HG02884 (cell line): ENCODE data around the gene NRARP.
A peak's percentile ranks its signal among the peaks of the same experiment; 100 is the strongest.
"Not testable (repeated sequence)": the region's sequence is repeated elsewhere in the genome, so short reads cannot be mapped to it uniquely, and the experiment has no call there.

Source experiments
- ATAC-seq: cut with Tn5 transposase; IDR thresholded peaks from one replicate; pipeline ENCODE4 v1.9.1; 2021; ENCODE audit warnings: mild to moderate bottlenecking, moderate library complexity; ENCODE audit not compliant: unreplicated experiment

The NRARP gene

DNA sequence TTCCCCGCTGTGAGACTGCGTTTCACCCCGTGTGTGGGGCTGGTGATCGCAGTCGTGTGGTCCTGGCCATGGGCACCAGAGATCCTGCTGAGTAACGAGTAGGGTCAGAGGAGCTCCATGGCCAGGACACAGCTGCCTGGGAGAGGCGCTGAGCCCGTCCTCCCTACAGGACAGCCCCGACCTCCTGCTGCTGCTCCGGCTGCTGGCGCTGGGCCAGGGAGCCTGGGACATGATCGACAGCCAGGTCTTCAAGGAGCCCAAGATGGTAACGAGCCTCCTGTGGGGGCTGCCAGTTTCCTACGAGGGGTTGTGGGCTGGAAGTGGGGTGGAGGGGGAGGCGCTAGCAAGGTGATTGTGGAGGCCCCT, 35.9 kb downstream of the NRARP start:
- ATAC-seq, result no peak

DNA sequence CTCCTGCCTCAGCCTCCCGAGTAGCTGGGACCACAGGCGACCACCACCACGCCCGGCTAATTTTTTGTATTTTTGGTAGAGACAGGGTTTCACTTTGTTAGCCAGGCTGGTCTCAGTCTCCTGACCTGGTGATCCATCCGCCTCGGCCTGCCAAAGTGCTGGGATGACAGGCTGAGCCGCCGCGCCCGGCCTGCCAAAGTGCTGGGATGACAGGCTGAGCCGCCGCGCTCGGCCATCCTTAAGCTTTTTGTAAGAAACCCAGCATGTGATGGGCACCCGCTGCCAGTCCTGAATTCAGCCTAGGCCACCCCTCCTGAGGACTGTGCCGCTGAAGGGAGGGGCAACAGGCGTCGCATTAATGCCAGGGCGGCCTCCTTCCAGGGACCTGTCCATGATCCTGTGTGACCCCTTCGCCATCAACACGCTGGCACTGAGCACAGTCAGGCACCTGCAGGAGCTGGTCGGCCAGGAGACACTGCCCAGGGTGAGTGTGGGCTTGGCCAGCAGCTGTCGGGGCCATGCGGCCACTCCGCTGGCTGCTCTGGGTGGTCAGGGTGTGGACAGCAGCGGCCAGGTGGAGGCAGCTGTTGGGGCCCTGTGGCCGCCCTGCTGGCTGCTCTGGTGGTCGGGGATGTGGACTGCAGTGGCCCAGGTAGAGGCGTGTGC, 36.4 kb downstream of the NRARP start:
- ATAC-seq, result no peak

- no peak for ATAC-seq
Observed at GRCh38 chr9:137264067-137264466, 38.0 kb downstream of the NRARP start.

- ATAC-seq, result no peak
Observed at GRCh38 chr9:137263506-137263905, 38.6 kb downstream of the NRARP start.

- ATAC-seq, result no peak
Observed at GRCh38 chr9:137262909-137263285, 39.2 kb downstream of the NRARP start.

DNA sequence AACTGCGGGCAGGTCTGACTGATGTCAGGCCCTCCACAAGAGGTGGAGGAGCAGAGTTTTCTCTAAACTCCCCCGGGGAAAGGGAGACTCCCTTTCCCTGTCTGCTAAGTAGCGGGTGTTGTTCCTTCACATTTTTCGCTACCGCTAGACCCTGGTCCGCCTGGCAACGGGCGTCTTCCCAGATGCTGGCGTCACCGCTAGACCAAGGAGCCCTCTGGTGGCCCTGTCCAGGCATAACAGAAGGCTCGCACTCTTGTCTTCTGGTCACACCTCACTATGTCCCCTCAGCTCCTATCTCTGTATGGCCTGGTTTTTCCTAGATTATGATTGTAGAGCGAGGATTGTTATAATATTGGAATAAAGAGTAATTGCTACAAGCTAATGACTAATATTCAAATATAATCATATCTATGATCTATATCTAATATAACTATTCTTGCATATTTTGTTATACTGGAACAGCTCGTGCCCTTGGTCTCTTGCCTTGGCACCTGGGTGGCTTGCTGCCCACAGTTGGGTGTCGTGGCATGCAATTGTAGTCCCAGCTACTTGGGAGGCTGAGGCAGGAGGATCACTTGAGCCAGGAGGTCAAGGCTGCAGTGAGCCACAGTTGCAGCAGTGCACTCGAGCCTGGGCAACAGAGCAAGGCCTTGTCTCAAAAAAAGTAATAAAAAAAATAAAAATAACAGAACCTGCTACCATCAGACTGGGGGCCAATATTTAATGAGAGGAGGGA, 39.7 kb downstream of the NRARP start:
- ATAC-seq, result not testable (repeated sequence)

DNA sequence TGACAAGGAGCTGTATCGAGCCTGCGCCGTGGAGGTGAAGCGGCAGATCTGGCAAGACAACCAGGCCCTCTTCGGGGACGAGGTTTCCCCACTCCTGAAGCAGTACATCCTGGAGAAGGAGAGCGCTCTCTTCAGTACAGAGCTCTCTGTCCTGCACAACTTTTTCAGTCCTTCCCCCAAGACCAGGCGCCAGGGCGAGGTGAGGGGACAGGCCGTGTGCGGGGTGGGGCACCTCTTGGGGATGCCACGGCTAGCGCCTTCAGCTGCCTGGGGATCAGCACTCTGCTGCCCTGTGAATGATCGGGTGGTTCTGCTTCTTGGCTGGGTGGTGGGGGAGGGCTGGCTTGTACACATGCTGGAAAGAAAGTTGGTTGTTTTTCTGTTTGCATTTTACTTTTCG, 45.2 kb downstream of the NRARP start:
- ATAC-seq, result no peak

DNA sequence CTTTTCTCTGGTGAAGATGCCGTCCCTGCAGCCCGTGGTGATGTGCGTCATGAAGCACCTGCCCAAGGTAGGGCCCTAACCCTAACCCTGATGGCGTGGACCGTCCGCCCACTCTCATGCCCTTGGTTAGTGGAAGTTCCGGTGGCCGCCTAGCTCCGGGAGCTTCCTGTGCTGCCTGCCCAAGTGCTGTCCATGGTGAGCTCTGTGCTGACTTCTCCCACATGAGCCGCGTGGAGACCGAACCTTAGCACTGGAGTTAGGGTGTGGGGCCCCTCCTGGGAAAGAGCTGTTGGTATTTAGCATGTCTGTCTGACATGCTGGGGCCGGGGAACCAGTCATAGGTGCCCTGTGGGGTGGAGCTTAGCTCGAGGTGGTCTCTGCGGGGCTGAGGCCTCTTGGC, 45.7 kb downstream of the NRARP start:
- no peak for ATAC-seq

DNA sequence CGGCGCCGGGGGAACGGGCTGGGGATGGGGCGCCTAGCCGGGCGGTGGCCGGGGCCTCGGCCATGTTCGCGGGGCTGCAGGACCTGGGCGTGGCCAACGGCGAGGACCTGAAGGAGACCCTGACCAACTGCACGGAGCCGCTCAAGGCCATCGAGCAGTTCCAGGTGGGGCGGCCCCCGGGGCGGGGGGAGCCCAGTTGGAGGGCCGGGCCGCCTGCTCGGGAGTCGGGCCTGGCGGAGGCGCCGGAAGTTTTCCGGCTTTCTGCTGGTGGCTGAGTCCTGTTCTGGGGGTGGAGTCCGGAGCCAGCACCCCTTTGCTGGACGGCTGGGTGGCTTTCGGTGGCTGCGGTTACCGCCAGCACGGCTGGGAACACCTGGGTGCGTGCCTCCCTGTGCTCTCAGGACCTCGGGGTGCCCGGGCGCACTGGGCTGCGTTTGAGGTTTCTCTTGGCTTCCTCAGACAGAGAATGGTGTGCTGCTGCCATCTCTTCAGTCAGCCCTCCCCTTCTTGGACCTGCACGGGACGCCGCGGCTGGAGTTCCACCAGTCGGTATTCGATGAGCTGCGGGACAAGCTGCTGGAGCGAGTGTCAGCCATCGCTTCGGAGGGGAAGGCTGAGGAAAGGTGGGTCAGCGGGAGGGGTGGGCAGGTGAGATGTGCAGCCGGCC, 46.5 kb downstream of the NRARP start:
- ATAC-seq, result peak; percentile 27

GRCh38 chr9:137254624-137255447, 47.2 kb downstream of the NRARP start, which contains the start of gene NELFB:
Gene NELFB, plus strand, starts transcription at chr9:137255327.
- peak; percentile 72 for ATAC-seq

- no peak for ATAC-seq
Observed at GRCh38 chr9:137253717-137254623, 48.1 kb downstream of the NRARP start.

- no peak for ATAC-seq
Observed at GRCh38 chr9:137252555-137253506, 49.2 kb downstream of the NRARP start.

- ATAC-seq, result no peak
Observed at GRCh38 chr9:137251490-137252268, 50.4 kb downstream of the NRARP start.

DNA sequence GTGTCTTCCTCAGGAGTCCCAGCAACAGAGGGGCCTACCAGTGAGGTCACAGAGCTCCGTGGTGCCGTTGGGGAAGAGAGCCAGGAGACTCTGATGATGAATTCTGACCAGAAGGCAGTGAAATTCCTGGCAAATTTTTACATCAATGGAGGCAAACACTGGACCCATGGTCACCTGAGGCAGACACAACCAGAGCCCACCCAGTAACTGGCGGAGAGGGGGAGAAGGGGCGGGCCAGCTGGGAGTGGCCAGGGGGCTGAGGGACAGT, 50.9 kb downstream of the NRARP start, which contains the start of gene STPG3:
Gene STPG3 (plus strand): TSS at position 93 of the 268 bp plus-strand sequence. CDS start 1 bp downstream, at position 94.
- ATAC-seq, result no peak

DNA sequence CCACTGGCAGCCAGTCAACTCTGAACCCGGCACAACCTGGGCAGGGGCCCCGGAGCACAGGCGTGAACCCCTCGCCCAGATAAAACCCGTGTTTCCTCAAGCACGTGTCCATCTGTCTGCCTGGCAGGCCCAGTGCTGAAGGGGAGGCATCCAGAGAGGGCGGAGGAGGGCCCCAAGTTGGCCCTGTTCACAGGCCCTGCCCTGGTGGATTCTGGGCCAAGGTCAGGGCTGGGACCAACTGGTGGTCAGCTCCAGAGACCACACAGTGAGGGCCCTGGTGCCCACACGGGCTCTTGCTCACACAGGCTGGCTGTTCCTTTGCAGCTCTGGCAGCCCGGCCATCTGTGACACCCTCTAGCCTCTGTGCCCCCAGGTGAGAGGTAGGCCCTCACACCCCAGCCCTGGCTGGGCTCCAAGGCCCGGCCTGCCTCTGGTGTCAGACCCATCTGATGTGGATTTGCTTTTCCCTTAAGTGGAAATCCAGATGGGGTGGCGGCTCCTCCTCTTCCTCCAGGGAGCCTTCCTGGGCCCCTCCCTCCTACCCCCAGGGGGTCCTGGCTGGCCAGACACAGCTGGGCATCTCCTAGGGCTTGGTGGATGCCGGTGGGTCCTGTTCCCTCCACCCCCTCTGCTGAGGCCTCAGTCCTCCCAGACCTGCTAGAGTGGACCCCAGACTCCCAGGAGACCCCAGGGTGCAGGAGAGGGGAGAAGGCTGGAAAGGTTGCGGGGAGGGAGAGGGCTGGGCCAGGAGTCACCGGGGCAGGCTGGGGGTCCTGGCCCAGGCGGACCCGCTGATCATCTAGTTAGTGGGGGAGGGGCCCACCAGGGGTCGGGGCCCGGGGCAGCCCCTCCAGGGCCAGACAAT, 51.5 kb downstream of the NRARP start:
- no peak for ATAC-seq
